EL (cell line): ENCODE results near the gene MYH6.
"Not testable (repeated sequence)": the region's sequence is repeated elsewhere in the genome, so short reads cannot be mapped to it uniquely, and the experiment has no call there.

Experiments used
- DNase-seq: peaks from one replicate; pipeline ENCODE4 v3.0.0-alpha.2; 2016

The MYH6 gene

DNA sequence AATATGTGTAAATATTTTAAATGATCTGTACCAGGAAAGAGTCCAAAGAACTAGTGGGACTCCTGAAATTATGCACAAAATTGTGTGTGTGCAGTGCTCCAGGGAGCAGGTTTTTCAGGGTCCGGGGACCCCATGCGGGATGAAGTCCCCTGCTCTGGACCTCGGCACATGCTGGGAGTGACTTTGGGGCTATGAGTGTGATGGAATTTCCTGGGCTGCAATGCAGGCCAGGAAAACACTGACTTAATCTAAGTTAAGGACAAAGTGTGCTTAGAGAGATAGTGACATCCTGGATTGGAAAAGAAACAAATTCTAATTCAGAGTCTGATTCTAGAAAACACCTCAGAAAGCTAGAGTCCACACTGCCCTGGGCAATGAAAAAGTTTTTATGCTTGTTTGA is 6.2 kb upstream of the MYH6 start:
- no peak for DNase-seq

DNA sequence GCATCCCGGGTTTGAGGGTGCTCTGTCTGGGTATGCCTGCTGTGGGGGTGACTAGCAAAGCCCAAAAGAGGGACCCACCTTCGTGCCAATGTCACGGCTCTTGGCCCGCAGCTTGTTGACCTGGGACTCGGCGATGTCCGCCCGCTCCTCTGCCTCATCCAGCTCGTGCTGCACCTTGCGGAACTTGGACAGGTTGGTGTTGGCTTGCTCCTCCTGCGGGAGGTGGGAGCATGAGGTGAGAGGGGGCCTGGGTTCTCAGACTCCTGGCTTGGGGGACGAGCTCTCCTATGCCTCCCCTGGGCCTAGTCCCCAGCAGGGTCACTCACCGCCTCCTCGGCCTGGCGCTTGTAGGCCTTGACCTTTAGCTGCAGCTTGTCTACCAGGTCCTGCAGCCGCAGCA is 5.6 kb upstream of the MYH6 start:
- DNase-seq: no peak

DNA sequence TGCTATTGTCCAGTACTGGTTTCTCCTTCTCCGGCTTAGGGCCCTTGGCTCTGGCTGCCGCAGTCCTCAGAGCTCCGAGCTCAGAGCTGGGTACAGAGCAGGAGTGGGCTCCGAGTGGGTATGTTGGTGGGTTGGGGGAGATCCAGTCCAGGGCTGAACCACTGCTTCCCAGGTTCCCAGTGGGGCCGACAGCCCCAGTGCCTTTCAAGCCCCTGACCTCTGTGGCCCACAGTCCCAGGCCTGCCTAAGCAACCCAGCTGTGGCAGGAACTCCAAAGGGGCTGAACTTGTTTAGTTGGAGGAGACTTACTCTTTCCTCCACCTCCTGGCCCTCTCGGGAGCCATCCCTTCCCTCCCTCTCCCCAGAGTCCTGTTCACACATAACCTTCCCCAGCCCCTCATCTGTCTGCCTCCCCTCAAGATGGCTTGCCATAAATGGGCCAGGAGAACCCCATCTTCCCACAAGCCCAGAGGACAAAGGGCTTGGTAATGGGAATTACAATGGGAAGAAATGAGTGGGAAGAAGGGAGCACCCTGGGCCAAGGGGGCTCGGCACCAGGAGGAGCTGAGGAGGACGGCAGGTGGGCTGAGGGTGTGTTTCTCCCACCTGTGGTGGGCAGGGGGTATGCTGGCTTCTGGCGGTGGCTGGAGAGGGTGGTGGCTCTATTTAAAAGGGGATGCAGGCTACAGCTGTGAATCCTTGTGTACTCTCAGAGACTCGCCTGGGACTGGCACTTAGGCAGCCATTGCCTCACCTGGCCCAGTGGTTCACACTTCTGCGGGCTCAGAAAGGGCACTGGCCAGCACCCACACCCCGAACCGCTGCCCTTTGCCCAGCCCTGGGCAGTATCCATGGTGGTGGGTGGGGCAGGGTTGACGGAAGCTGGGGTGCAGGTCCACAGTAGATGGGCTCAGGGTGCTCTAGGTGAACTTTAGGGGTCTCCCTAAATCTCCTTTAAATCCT is 3.8 kb upstream of the MYH6 start:
- no peak for DNase-seq

DNA sequence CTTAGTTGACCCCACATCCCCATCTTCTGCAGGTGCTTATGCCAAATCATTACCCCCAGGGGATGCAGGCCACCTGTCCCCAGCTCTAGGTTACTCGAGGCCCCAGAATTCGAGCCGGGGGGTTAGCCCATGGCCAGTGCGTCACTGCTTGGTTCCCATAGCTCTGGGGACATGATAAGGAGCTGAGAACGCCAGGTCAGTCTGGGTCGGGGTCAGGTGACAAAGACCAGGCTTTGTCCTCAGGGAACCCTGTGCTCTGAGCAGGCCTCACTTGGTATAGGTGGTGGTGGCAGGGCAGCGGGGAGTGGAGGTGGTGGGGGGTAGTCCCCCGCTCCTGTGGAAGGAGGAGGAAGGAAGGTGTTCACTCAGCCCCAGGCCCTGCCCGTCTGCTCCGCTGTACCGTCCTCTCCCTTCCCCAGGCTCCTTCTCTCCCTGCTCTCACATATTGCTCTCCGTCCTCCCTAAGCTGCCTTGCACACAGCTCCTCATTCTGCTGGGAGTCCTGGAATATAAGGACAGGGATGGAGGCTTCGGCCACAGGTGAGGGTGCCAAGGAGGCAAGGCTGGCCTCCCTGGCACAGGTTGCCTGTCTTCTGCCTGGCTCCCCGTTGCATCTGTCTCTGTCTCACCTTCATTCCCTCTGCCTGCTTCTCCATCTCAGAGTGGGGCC is 2.0 kb upstream of the MYH6 start:
- no peak for DNase-seq

DNA sequence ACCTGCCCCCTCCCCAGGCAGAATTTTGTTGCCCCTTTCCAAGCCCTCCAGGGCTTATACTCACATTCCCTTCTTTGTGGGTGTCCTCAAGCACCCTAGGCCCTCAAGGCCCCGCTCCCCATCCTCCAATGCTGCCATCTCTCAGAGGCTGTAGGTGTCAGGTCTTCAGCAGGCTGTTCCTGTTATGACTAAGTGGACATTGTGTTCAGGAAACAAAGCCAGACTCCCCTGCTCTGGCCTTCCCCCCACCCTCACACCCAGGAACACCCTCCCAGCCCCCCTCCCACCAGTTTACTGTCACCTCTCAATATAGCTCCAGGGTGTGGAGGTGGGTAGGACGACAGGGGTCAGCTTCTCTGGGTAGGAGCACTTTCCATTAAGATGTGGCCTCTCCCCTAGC is 1.4 kb upstream of the MYH6 start:
- DNase-seq: no peak

DNA sequence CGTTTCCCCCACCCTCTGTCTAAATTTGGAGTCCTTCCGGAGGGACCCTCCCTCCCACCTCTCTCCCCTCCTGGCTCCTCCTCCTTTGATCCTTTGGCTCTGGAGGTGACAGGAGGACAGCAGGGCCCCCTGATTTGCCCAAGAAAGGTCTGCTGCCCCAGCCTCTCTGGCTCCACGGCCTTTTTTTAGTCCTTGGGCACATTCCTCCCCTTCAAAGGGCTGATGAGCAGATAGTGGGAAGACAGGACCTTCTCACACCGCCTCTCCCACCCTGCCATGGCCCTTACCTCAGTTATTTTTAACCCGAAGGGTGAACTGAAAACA is 196 bp upstream of the MYH6 start:
- DNase-seq: no peak

DNA sequence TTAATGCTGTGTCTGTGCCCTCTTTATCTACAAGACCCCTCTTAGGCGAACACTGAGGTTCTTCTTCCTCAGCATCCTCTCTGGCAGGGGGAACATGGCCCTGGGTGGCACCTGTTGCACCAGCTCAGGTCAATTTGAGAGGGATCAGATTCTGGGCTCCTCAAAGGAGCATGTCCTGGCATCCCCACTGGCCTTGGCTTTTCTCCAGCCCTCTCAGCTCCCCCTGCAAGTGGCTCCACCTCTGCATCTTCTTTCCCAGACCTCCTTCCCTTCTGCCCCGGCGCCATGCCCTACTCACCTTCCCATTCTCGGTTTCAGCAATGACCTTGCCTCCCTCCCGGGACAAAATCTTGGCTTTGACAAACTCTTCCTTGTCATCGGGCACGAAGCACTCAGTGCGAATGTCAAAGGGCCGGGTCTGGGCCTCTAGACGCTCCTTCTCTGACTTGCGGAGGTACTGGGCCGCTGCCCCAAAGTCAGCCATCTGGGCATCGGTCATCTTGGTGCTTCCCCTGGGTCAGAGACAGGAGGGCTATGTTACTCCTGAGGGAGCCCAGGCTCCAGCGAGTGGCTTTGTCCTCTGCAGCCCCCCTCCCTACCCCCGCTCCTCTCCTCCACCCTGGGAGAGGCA is 1.2 kb downstream of the MYH6 start:
- no peak for DNase-seq

DNA sequence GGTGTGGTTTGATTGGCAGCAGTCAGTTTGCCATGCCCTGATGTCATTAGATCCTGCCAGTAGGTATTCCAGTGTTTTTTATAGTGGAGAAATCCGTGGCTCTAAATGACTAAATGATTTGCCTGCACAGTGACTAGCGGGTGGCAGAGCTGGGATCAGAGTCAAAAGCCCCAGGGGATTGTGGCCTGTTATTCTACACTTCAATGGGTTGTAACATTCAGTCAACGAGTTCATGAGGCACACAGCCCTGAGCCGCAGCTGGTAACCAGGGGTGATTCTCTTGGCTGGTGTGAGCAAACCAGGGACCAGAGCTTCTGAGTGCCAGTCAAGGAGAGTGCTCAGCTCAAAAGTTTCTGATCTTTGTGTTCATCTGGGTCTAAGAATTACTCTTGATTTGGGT is 1.8 kb downstream of the MYH6 start:
- no peak for DNase-seq

DNA sequence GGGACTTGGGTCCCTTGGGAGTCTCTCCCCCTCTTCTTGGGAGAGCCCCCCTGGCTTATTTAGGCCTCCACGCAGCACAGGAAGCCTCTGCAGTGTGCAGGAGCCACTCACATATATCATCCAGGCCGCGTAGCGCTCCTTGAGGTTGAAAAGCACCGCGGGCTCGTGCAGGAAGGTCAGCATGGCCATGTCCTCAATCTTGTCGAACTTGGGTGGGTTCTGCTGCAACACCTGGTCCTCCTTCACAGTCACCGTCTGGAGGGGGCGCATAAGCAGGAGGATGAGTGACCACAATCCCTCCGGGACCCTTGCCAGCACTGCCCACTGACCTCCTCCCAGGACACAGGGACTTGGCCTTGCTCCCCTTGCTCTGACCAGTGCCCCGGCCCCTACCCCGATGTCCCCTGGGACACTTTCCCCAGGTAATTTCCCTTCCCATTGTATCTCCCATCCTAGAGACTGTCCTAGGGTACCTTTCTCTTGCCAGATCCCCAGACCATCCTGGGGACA is 2.5 kb downstream of the MYH6 start:
- no peak for DNase-seq

DNA sequence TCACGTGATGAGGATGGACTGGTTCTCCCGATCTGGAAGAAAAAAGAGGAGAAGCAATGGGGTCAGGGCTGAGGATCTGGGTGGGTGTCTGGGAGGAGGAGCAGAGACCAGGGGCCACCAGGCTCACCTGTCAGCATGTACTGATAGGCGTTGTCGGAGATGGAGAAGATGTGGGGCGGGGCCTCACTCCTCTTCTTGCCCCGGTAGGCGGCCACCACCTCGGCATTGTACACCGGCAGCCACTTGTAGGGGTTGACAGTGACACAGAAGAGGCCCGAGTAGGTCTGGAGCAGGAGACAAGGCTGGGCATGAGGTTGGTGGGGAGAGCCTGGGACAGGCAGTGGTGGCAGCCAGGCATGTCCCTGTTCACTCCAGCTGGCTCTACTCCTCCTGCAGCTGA is 3.0 kb downstream of the MYH6 start:
- DNase-seq: no peak

DNA sequence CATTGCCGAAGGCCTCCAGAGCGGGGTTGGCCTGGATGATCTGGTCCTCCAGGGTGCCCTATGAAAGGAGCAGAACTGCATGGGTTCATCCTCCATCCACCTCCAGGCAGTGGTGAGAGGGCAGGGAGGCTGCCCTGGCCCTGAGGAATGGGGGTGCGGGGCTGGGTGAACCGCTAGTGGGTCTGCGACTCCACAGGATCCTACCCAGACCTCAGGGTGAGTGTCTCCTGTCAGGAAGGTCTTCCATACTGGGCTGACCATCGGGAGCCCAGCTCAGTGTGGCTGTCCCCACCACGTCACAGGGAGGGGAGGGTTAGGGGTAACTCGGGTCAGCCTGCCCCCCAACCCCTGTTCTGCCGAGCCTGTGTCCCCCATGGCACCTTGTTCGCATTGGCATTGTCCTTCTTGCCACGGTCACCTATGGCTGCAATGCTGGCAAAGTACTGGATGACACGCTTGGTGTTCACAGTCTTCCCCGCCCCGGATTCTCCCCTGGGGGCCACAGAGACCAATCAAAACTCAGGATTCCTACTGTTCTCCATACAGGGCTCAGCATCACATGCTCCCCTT is 3.7 kb downstream of the MYH6 start:
- DNase-seq: no peak

DNA sequence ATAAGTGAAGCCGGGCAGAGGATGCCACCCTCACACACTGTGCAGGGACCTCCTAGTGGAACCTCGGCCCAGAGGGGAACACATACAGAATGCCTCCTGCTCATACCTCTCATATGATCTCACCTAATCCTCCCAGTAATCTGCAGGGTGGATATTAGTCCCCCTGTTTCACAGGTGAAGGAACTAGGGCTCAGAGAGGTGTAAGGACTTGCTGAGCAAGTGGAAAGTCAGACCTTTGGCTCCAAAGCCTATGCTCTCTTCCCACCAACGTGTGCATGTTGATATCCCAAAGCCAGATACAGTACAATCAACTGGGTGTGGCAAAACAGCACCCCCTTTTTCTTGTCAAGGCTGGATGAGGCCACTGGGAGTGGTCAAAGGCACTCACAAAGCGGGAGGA is 4.2 kb downstream of the MYH6 start:
- DNase-seq: no peak

DNA sequence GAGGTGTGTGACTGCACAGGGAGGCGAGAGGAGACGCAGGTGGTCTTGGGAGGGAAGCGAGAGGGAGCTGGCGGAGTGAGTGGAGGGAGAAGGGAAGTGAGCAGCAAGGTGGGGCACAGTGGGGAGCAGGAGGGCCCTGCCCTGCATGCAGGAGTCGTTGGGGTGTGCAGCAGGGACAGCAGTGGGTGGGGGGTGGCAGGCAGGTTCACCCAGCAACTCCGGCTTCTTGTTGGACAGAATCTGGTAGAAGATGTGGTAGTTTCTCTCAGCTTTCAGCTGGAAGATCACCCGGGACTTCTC is 5.0 kb downstream of the MYH6 start:
- no peak for DNase-seq

DNA sequence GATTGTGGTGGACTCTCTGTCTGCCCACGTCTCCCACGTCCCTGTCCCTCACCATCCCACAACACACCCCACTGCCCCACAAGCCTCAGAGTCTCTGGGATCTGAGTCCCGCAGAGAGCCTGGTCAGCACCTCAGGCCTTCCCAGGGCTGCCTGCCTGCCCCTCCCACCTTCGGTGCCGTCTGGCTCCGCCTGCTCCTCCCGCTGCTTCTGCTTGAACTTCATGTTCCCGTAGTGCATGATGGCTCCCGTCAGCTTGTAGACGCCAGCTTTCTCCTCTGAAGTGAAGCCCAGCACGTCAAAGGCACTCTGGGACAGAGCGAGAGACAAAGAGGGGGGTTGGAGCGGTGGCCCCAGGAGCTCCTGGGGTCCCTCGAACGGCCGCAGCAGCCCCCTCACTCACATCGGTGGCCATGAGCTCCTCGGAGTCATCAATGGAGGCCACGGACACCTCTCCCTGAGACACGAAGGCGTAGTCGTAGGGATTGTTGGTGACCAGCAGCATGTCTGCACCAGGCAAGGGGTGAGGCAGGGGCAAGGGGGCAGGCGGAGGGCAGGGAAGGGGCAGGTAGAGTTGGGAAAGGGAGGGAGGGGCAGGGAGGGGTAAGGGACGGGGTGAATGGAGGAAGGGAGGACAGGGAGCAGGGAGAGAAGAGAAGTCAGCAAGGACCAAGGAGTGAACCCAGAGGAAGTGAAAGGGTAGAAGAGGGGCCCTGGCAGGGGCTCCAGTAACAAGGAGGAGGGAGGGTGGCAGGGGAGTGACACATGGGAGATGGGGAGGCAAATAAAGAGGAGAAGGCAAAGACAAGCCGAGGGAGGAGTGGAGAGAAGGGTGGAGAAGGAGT is 5.6 kb downstream of the MYH6 start:
- no peak for DNase-seq

DNA sequence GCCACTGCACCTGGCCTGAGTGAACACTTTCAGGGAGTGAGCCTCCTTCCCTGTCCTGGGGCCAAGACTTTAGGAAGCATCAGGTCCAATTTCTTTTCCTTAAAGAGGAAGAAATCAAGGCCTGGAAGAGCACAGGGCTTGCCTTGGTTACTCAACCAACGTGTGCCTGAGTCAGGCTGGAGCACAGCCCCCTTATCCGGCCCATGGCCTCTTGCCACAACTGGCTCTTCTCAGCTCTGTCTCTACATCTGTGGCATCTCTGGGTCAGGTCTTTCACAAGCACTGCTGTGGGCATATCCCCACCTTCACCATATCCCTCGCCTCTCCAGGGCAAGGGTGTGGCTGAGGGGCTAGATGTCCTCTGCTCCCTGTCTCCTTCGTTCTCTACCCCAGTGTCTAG is 6.8 kb downstream of the MYH6 start:
- DNase-seq: no peak

DNA sequence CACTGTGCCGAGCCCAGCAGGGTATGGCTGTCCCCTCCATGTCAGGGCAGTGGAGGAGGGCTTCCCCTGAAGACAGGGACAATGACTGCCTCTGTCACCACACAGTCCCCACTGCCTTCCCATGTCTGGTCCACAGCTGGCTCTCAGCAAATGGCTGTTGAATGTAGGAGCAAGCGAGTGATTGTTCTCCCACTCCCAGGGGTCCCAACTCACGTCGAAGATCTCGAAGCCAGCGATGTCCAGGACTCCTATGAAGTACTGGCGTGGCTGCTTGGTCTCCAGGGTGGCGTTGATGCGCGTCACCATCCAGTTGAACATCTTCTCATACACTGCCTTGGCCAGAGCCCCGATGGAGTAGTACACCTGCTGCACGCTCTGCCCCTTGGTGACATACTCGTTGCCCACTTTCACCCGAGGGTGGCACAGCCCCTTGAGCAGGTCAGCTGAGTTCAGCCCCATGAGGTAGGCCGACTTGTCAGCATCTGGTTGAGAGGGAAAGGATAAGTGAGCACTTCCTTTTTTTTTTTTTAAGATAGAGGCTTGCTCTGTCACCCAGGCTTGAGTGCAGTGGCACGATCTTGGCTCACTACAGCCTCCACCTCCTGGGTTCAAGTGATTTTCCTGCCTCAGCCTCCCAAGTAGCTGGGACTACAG is 7.5 kb downstream of the MYH6 start:
- DNase-seq: not testable (repeated sequence)

DNA sequence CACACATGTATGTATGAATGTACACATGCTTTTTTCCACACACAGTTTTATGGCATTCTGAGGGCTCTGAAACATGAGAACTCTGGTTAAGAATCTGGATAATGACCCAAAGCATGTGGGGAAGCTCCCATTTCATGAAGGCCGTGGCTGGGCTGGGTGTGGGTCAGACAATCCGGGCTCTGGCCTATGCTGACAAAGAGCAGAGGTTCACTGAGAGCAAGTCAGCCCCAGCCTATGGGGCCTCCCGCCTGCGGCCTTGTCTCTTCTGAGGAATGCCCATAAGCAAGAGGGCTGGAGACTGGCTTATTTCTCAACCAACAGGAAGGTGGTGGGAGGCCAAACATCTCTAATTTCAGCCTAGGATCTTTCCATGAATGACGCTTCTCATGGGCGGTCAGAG is 8.5 kb downstream of the MYH6 start:
- no peak for DNase-seq

DNA sequence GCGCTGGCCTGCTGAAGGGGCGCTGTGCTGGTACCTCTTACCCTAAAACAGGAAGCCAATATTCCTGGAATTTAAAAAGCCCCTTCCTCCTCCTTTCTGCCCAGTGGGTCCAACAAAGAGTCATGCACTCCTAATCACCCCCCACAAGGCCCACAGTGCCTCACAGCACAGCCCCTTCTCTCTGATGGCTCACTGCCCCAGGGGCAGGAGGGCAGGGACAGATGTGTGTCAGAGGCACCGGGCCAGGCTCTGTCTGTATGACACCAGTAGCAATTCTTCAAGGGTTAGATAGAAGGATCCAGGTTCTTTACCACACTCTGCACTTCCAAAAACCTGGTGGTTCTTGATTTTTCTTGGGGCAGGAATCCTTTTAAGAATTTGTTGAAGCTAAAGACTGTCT is 8.9 kb downstream of the MYH6 start:
- no peak for DNase-seq

DNA sequence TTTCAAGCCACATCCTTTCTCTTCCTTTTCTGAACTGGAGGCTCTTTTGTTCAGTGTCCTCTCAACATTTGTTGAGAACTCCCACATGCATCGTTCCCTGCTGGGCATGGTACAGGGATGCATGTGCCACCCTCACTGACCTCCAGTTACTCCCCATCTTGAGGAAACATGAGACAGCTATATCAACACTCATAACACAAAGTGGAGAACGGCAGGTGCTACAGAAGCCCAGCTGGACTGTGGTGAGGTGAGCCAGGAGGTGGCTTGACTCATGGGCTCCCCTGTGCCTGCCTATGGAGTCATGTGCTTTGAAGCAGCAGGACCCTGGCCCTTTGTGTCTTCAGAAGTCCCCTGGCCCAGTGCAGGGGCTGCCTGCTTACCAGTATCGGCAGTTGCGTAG is 9.7 kb downstream of the MYH6 start:
- no peak for DNase-seq

DNA sequence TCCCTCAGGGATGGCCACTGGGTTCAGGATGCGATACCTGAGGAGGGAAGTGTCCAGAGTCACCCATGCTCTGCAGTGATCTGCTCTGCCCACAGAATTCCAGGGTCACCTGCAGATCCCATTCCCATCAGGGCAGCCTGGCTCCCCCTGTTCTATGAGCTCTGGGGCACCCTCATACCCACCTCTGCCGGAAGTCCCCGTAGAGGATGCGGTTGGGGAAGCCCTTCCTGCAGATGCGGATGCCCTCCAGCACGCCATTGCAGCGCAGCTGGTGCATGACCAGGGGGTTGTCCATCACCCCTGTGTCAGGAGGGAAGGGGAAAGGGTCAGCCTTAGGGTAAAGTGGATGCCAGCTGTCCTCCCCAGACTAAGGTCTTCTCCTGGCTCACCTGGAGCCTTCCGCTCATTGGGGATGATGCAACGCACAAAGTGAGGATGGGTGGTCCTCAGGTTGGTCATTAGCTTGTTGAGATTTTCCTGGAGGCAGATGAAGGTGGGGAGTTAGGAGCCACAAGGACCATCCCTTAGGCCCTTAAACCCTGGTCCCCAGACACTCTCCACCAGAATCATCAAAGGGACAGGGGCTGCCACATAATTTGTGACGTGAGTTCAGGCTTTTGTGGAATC is 11.2 kb downstream of the MYH6 start:
- DNase-seq: no peak

DNA sequence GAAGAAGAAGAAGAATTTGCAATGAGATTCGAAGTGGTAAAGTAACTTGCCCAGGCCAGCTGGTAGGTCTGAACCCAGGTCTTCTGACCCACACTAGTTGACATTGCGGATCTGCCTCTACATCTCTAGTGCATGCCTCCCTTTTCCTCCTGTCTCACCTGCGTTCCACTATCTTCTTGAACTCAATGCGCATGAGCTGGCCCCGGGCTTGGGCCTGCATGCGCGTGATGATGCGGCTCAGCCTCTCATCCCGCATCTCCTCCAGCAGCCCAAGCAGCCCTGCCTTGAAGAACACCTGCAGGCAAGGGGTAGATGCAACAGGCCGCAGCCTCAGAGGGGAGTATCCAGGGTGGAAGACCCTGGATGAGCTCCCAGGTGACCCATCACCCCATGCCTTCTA is 11.9 kb downstream of the MYH6 start:
- no peak for DNase-seq

DNA sequence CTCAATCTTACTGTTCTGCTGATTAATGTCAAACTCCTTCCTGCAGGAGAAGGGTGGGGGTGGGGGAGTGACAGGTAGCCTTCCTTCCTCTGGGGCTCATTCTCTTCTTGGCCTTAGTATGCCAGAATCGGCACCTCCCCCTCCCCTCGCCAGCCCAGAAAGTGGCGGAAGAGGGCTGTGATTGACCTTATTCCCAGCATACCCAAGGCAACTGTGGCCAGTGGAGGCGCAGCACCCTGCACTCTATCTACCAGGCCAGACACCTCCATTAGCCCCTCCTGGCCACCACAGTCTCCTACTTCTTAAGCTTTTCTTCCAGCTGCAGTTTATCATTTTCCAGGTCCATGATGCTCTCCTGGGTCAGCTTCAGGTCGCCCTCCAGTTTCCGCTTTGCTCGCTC is 15.5 kb downstream of the MYH6 start:
- no peak for DNase-seq
